K562 (cell line): ENCODE results near the gene ARID4B. TPM values are rescaled to one million over a fixed set of nuclear protein-coding genes. Genes with fewer than 3 reads are reported as not detected.
A peak's percentile ranks its signal among the peaks of the same experiment; 100 is the strongest.

Source experiments
- ATAC-seq: fragments of 200-7000 bp; cut with Tn5 transposase; 3 replicates; pipeline ENCODE4 v1.9.1; 2020; ENCODE audit warnings: moderate library complexity
- BruUV-seq: library from RNA; stranded (reverse); fragments of 400-500 nt; replicated peaks from 2 replicates; lab custom pipeline; 2021; lab: Mats Ljungman, UMichigan
- CTCF ChIA-PET: fragments of 300-600 bp; formaldehyde crosslinking; extraction: SDS; loops from one replicate; lab custom pipeline; 2021; ENCODE audit warnings: low intra/inter-chr PET ratio; lab: Yijun Ruan, JAX
- POLR2A ChIA-PET: fragments of 300-600, 350-650 bp; sonication (Branson Sonifier 250); formaldehyde crosslinking; extraction: SDS; loops from one replicate; lab custom pipeline; 2021; ENCODE audit warnings: antibody characterized with exemption, inconsistent platforms; lab: Yijun Ruan, JAX
- DNase-seq, 4 experiments: peaks; one replicate each; pipeline versions ENCODE4 v3.0.0 to v3.0.0-alpha.2; 2011 to 2018; ENCODE audit warnings: low spot score in 3 of 4, mixed read lengths in 3 of 4; ENCODE audit errors: extremely low read depth in 1 of 4
- FAIRE-seq: peaks from 2 replicates; lab custom pipeline; 2011; peaks lifted over from hg19 to GRCh38; lab: Jason Lieb, UNC
- H2AFZ ChIP-seq: 2 replicates; pipeline ENCODE4 v1.6.0; 2011; ENCODE audit warnings: low read depth, low read length, control low read depth, inconsistent platforms
- H3K27ac ChIP-seq: fragments of 200-600 bp; 3 replicates; pipeline ENCODE4 v1.8.0; 2011; ENCODE audit warnings: low read depth, mild to moderate bottlenecking, control low read depth, inconsistent platforms, low read length, moderate library complexity, mixed read lengths; ENCODE audit errors: extremely low read depth
- H3K27me3 ChIP-seq, 2 experiments: fragments of 300-600 bp in 1 of 2; 2 replicates in 1 of 2; 3 replicates in 1 of 2; pipeline versions ENCODE4 v1.6.0 to v1.8.0; 2011; ENCODE audit warnings: inconsistent platforms in 2 of 2, low read length in 2 of 2, mild to moderate bottlenecking in 1 of 2, mixed read lengths in 1 of 2, moderate library complexity in 1 of 2; ENCODE audit not compliant: control insufficient read depth in 2 of 2, insufficient read depth in 2 of 2
- H3K36me3 ChIP-seq: fragments of 300-600 bp; 3 replicates; pipeline ENCODE4 v1.8.0; 2011; ENCODE audit warnings: mild to moderate bottlenecking, low read length, inconsistent platforms; ENCODE audit not compliant: control insufficient read depth, insufficient read depth
- H3K4me1 ChIP-seq, 2 experiments: fragments of 200-600 bp in 1 of 2; replicated peaks in 1 of 2; 2 replicates in 1 of 2; 3 replicates in 1 of 2; pipeline versions ENCODE4 v1.5.1 to v1.8.0; 2011; ENCODE audit warnings: inconsistent platforms in 2 of 2, low read length in 2 of 2, mild to moderate bottlenecking in 1 of 2, mixed read lengths in 1 of 2, moderate library complexity in 1 of 2; ENCODE audit not compliant: control insufficient read depth in 2 of 2, insufficient read depth in 2 of 2
- H3K4me2 ChIP-seq: 2 replicates; pipeline ENCODE4 v1.6.1; 2011; ENCODE audit warnings: low read length, control low read depth, inconsistent platforms, mixed read lengths; ENCODE audit not compliant: insufficient read depth
- H3K4me3 ChIP-seq: fragments of 200-600 bp; sonication (generic), shearing (Covaris generic); 2 replicates; pipeline ENCODE4 v1.5.1; 2016; ENCODE audit warnings: control low read depth, inconsistent platforms
- H3K79me2 ChIP-seq: fragments of 200-600 bp; 3 replicates; pipeline ENCODE4 v1.8.0; 2011; ENCODE audit warnings: low read length, inconsistent platforms; ENCODE audit not compliant: control insufficient read depth, insufficient read depth
- H3K9ac ChIP-seq, 2 experiments: 2 replicates each; pipeline versions ENCODE4 v1.6.0 to v1.6.1; 2011; ENCODE audit warnings: low read depth in 2 of 2, low read length in 2 of 2, control low read depth in 1 of 2, inconsistent platforms in 1 of 2, mild to moderate bottlenecking in 1 of 2, mixed read lengths in 1 of 2; ENCODE audit not compliant: insufficient read depth in 1 of 2
- H3K9me1 ChIP-seq: one replicate; pipeline ENCODE4 v1.6.0; 2011; ENCODE audit warnings: inconsistent platforms, mild to moderate bottlenecking, low read length, moderate library complexity; ENCODE audit not compliant: control insufficient read depth, insufficient read depth
- H3K9me3 ChIP-seq: replicated peaks from 2 replicates; pipeline ENCODE4 v1.5.1; 2011; ENCODE audit warnings: low read depth, low read length, inconsistent platforms; ENCODE audit not compliant: control insufficient read depth, insufficient read depth
- H4K20me1 ChIP-seq: replicated peaks from 2 replicates; pipeline ENCODE4 v1.6.1; 2011; ENCODE audit warnings: low read length, inconsistent platforms, mixed read lengths; ENCODE audit not compliant: control insufficient read depth, insufficient read depth
- ATF7 ChIP-seq: fragments of 450-650 bp; IDR thresholded peaks from 2 replicates; pipeline ENCODE4 v1.7.1; 2014; ENCODE audit warnings: mild to moderate bottlenecking, moderate library complexity
- CBX8 ChIP-seq: fragments of 200-600 bp; sonication (generic); IDR thresholded peaks from 2 replicates; pipeline ENCODE4 v1.6.1; 2012; ENCODE audit warnings: borderline replicate concordance, mixed run types, low read depth, mild to moderate bottlenecking, moderate library complexity, mixed read lengths, low read length, control low read depth, inconsistent platforms; ENCODE audit not compliant: poor library complexity, severe bottlenecking; ENCODE audit errors: extremely low read depth
- NCOA6 ChIP-seq: fragments of 450-650 bp; IDR thresholded peaks from 2 replicates; pipeline ENCODE4 v1.6.1; 2017; ENCODE audit warnings: mild to moderate bottlenecking
- NONO ChIP-seq, 2 experiments: fragments of 200-400 bp in 1 of 2; fragments of 450-650 bp in 1 of 2; formaldehyde crosslinking in 1 of 2; IDR thresholded peaks; 2 replicates each; pipeline ENCODE4 v1.6.1; 2017; ENCODE audit warnings: low read depth in 2 of 2, mild to moderate bottlenecking in 2 of 2, moderate library complexity in 2 of 2, low read length in 1 of 2
- THAP12 ChIP-seq: fragments of 250-450 bp; sonication (Bioruptor Pico); IDR thresholded peaks from 2 replicates; pipeline ENCODE4 v1.9.0; 2021; ENCODE audit warnings: mild to moderate bottlenecking, inconsistent platforms
- WGBS: fragments of 100-300 bp; shearing (Covaris generic); methylation state at CpG from one replicate; pipeline ENCODE4 v1.1.6; 2016; ENCODE audit warnings: low coverage, mixed read lengths; ENCODE audit not compliant: insufficient coverage; ENCODE audit errors: missing lambda C conversion rate; 5-methylcytosine and 5-hydroxymethylcytosine counted together
- in situ Hi-C: fragments of 300-500 bp; cut with MboI; formaldehyde crosslinking; loops from 4 replicates; pipeline ENCODE4 v1.15.0; 2018; ENCODE audit warnings: inconsistent platforms, mixed read lengths
- intact Hi-C: fragments of 100-400 bp; cut with micrococcal nuclease; formaldehyde crosslinking; loops from 2 replicates; pipeline ENCODE4 v1.14.2; 2022
- polyA plus RNA-seq, 8 experiments: library from polyadenylated mRNA; depleted of rRNA in 4 of 8; stranded (reverse) in 5 of 8; unstranded in 3 of 8; fragments of >200 nt; fragmentation: Nextera tagmentation in 2 of 8; fragmentation: Illumina TruSeq in 1 of 8; extraction: Ambion mirVana in 2 of 8; extraction: Trizol in 1 of 8; gene quantifications; 2 replicates each; pipeline versions ENCODE4 v1.2.1 to v1.2.3, GENCODE V29; 2011 to 2014; ENCODE audit warnings: inconsistent platforms in 1 of 8, missing spikeins in 1 of 8
- total RNA-seq, 7 experiments: library from RNA; depleted of rRNA in 6 of 7; stranded (reverse); fragments of >200 nt in 6 of 7; fragmentation: Illumina TruSeq in 2 of 7; extraction: Trizol in 2 of 7; gene quantifications; 2 replicates each; pipeline versions ENCODE4 v1.2.1 to v1.2.3, GENCODE V29; 2011 to 2021; ENCODE audit warnings: low replicate concordance in 1 of 7
- TF ChIP-seq, protein P1 (sequence below): fragments of 200-800 bp; sonication (Bioruptor generic); IDR thresholded peaks from 2 replicates; pipeline ENCODE4 v1.6.1; 2017; ENCODE audit warnings: missing genetic modification characterization, missing compliant biosample characterization

ARID4B gene
- total and polyA plus RNA-seq, 9 of the 15 experiments (the other 6 are each of a cell fraction or from before 2014, with no cell fraction given): 8.4 to 38.9 (median 18.5) TPM

DNA sequence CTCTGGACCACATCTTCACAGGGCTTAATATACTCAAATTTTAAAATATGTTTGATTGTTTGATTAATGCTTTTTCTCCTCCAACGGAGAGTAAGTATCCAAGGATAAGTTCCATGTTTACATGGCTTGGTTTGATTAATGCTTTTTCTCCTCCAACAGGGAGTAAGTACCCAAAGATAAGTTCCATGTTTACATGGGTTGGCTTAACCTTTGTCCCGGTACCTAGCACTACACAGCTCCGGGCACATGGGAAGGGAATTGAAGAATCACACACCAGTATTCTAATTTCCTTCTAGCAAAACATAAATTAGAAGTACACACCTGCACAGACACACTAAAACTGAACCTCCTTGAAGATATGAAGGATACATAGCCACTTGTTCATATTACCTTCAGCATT is 77.5 kb downstream of the ARID4B start:
- no peak for FAIRE-seq
- 95% methylated on average over 3 of the region's 3 CpGs for WGBS

More for the DNA sequence above, 77.5 kb downstream of the ARID4B start:
- TF ChIP-seq CBX8 (no peak), ATF7 (no peak), NONO (IDR thresholded peaks at IDR 0.05; ENCODE audit: low read depth in 2 of 2, low read length in 1 of 2) (no peak), NCOA6 (peak; percentile 26; the same call in 1 of the 2 replicates), THAP12 (CRISPR knock-in tag) (no peak)
- TF ChIP-seq, protein P1, sequence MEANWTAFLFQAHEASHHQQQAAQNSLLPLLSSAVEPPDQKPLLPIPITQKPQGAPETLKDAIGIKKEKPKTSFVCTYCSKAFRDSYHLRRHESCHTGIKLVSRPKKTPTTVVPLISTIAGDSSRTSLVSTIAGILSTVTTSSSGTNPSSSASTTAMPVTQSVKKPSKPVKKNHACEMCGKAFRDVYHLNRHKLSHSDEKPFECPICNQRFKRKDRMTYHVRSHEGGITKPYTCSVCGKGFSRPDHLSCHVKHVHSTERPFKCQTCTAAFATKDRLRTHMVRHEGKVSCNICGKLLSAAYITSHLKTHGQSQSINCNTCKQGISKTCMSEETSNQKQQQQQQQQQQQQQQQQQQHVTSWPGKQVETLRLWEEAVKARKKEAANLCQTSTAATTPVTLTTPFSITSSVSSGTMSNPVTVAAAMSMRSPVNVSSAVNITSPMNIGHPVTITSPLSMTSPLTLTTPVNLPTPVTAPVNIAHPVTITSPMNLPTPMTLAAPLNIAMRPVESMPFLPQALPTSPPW (CRISPR knock-in tag): no peak
- Histone ChIP-seq H3K4me1 (no peaks in the 10 kb centered on the region; a peak in 2 of 5 replicates), H3K79me2 (peaks cover 4% of the 10 kb centered on the region; the same call in 1 of the 3 replicates), H3K27me3 (no peaks in the 10 kb centered on the region), H2AFZ (no peak overlapping the region), H3K4me3 (no peak overlapping the region), H3K4me2 (no peak overlapping the region), H3K9me3 (no peaks in the 10 kb centered on the region), H3K27ac (no peak overlapping the region), H3K36me3 (peaks cover 46% of the 10 kb centered on the region), H3K9ac (no peak overlapping the region), H4K20me1 (no peaks in the 10 kb centered on the region), H3K9me1 (no peaks in the 10 kb centered on the region)
- in situ Hi-C loops: loop anchor here (5.0 kb wide), 1 partner anchor 167 kb away; no protein-coding TSS in a partner anchor
- intact Hi-C loops: loop anchor here (5.0 to 10.0 kb wide), 2 partner anchors 158 to 254 kb away; partner anchors contain the start of gene B3GALNT2
- BruUV-seq: no TSS peak
- no peak for DNase-seq
- ChIA-PET POLR2A (interaction anchor here (0.7 kb wide), 1 partner anchor 810 kb away, joined by 4 read pairs; no protein-coding TSS in a partner anchor), CTCF (interaction anchor here (0.7 to 0.8 kb wide), 2 partner anchors 165 to 166 kb away, joined by 3 read pairs; no protein-coding TSS in a partner anchor)
- ATAC-seq: no peak
